Nucleus accumbens (tissue), 56 donors: Measurements from ENCODE around the gene ACADVL.
"Not testable (repeated sequence)": the region's sequence is repeated elsewhere in the genome, so short reads cannot be mapped to it uniquely, and the experiment has no call there.

Experiments
- DNase-seq, 56 donors: peaks; one replicate each; lab custom pipeline; 2025; lab: John Stamatoyannopoulos, UW

ACADVL gene

GRCh38 chr17:7219812-7220592, at the start of gene ACADVL, which contains the start of gene DLG4:
Gene ACADVL, plus strand, starts transcription at chr17:7219938. Its CDS starts 47 bp downstream, at chr17:7219985.
Gene DLG4, minus strand, starts transcription at chr17:7219836.
- DNase-seq, result peak in 55 of 56 donors; percentile 50 to 94 (median 81)

- not testable (repeated sequence) for DNase-seq
Observed at GRCh38 chr17:7172522-7173191, 47.1 kb upstream of the ACADVL start.

- DNase-seq, result peak in 5 of 56 donors; percentile 14 to 50 (median 23)
Observed at GRCh38 chr17:7173687-7174602, 45.8 kb upstream of the ACADVL start.

GRCh38 chr17:7174603-7175326, 45.0 kb upstream of the ACADVL start:
- no peak for DNase-seq

- DNase-seq, result no peak
Observed at GRCh38 chr17:7175330-7175733, 44.4 kb upstream of the ACADVL start.

GRCh38 chr17:7176107-7176840, 43.5 kb upstream of the ACADVL start:
- no peak for DNase-seq

GRCh38 chr17:7176841-7177190, 42.9 kb upstream of the ACADVL start:
- no peak for DNase-seq

- peak in 43 of 56 donors; percentile 8 to 82 (median 39) for DNase-seq
Observed at GRCh38 chr17:7177191-7177953, 42.4 kb upstream of the ACADVL start.

- peak in 2 of 56 donors; percentile 19 to 39 for DNase-seq
Observed at GRCh38 chr17:7177954-7178477, 41.7 kb upstream of the ACADVL start.

GRCh38 chr17:7178973-7179316, 40.8 kb upstream of the ACADVL start:
- no peak for DNase-seq

GRCh38 chr17:7179317-7180254, 40.2 kb upstream of the ACADVL start, which contains the start of gene ASGR1:
Gene ASGR1, minus strand, starts transcription at chr17:7179370. Its CDS starts 807 bp downstream, at chr17:7178563.
- DNase-seq, result no peak

GRCh38 chr17:7182101-7182500, 37.6 kb upstream of the ACADVL start:
- DNase-seq, result not testable (repeated sequence)

GRCh38 chr17:7183433-7184090, 36.2 kb upstream of the ACADVL start:
- no peak for DNase-seq

- DNase-seq, result peak in 4 of 56 donors; percentile 14 to 28 (median 18)
Observed at GRCh38 chr17:7184091-7184488, 35.6 kb upstream of the ACADVL start.

GRCh38 chr17:7184647-7185046, 35.1 kb upstream of the ACADVL start:
- DNase-seq, result no peak

- no peak for DNase-seq
Observed at GRCh38 chr17:7186241-7186640, 33.5 kb upstream of the ACADVL start.
